GM23338 (cell line): ENCODE data around the gene TOR1B. TPM values are rescaled to one million over a fixed set of nuclear protein-coding genes. Genes with fewer than 3 reads are reported as not detected.

ENCODE experiments used
- ATAC-seq: fragments of 200-7000 bp; cut with Tn5 transposase; 3 replicates; pipeline ENCODE4 v1.9.1; 2020
- DNase-seq: peaks from one replicate; pipeline ENCODE4 v3.0.0-alpha.2; 2015; ENCODE audit warnings: low spot score
- H2AFZ ChIP-seq: fragments of 200-600 bp; sonication (generic); 2 replicates; pipeline ENCODE4 v1.8.0; 2016; ENCODE audit warnings: antibody characterized with exemption, mild to moderate bottlenecking, moderate library complexity
- H3F3A ChIP-seq: fragments of 200-600 bp; sonication (generic); replicated peaks from 2 replicates; pipeline ENCODE4 v1.8.0; 2017; ENCODE audit warnings: antibody characterized with exemption, mixed run types, low read depth
- H3K27ac ChIP-seq: fragments of 200-600 bp; sonication (generic); 2 replicates; pipeline ENCODE4 v1.6.1; 2016; ENCODE audit warnings: low read depth
- H3K27me3 ChIP-seq: fragments of 200-600 bp; sonication (generic); 2 replicates; pipeline ENCODE4 v1.8.0; 2016; ENCODE audit warnings: mild to moderate bottlenecking, mixed run types, moderate library complexity; ENCODE audit not compliant: insufficient read depth
- H3K36me3 ChIP-seq: fragments of 200-600 bp; sonication (generic); 2 replicates; pipeline ENCODE4 v1.8.0; 2016; ENCODE audit warnings: mild to moderate bottlenecking; ENCODE audit not compliant: insufficient read depth
- H3K4me1 ChIP-seq: fragments of 200-600 bp; sonication (generic); 2 replicates; pipeline ENCODE4 v1.8.0; 2016; ENCODE audit warnings: mild to moderate bottlenecking, moderate library complexity; ENCODE audit not compliant: insufficient read depth
- H3K4me2 ChIP-seq: fragments of 200-600 bp; sonication (generic); 2 replicates; pipeline ENCODE4 v1.7.1; 2017; ENCODE audit warnings: mixed run types
- H3K4me3 ChIP-seq: fragments of 200-600 bp; sonication (generic); 2 replicates; pipeline ENCODE4 v1.6.1; 2016; ENCODE audit warnings: mixed run types
- H3K79me2 ChIP-seq: fragments of 200-600 bp; sonication (generic); replicated peaks from 2 replicates; pipeline ENCODE4 v1.8.0; 2017; ENCODE audit warnings: mild to moderate bottlenecking; ENCODE audit not compliant: insufficient read depth
- H3K9me2 ChIP-seq: fragments of 200-600 bp; sonication (generic); 2 replicates; pipeline ENCODE4 v1.8.0; 2017; ENCODE audit not compliant: insufficient read depth
- H4K20me1 ChIP-seq: fragments of 200-600 bp; sonication (generic); replicated peaks from 2 replicates; pipeline ENCODE4 v1.8.0; 2017; ENCODE audit warnings: mild to moderate bottlenecking; ENCODE audit not compliant: insufficient read depth
- H3K27ac Mint-ChIP-seq: 2 replicates; pipeline ENCODE4 v1.8.0; 2020; ENCODE audit warnings: inconsistent platforms, mild to moderate bottlenecking, moderate library complexity, mixed read lengths
- H3K27me3 Mint-ChIP-seq: 3 replicates; pipeline ENCODE4 v1.8.0; 2022; ENCODE audit warnings: low read depth, mild to moderate bottlenecking, moderate library complexity, mixed read lengths, inconsistent platforms; ENCODE audit not compliant: insufficient read depth, poor library complexity
- H3K36me3 Mint-ChIP-seq: 3 replicates; pipeline ENCODE4 v1.8.0; 2021; ENCODE audit warnings: low read depth, mild to moderate bottlenecking, inconsistent platforms, moderate library complexity, mixed read lengths
- H3K4me1 Mint-ChIP-seq: 3 replicates; pipeline ENCODE4 v1.8.0; 2020; ENCODE audit warnings: mild to moderate bottlenecking, inconsistent platforms, mixed read lengths
- H3K4me3 Mint-ChIP-seq: 3 replicates; pipeline ENCODE4 v1.8.0; 2021; ENCODE audit warnings: moderate library complexity, mild to moderate bottlenecking, inconsistent platforms, mixed read lengths
- H3K9me3 Mint-ChIP-seq: 3 replicates; pipeline ENCODE4 v1.8.0; 2020; ENCODE audit warnings: moderate library complexity, mild to moderate bottlenecking, inconsistent platforms, mixed read lengths
- CREB1 ChIP-seq: fragments of 250-450 bp; sonication (Bioruptor Pico); IDR thresholded peaks from 2 replicates; pipeline ENCODE4 v1.5.0; 2020; ENCODE audit warnings: low read depth, mild to moderate bottlenecking, moderate library complexity
- EZH2 ChIP-seq: fragments of 200-600 bp; sonication (generic); IDR thresholded peaks from one replicate; pipeline ENCODE4 v1.8.0; 2017; ENCODE audit warnings: antibody characterized with exemption, mild to moderate bottlenecking, low read depth; ENCODE audit not compliant: unreplicated experiment
- EZH2phosphoT487 ChIP-seq: fragments of 200-600 bp; sonication (generic); IDR thresholded peaks from one replicate; pipeline ENCODE4 v1.8.1; 2018; ENCODE audit warnings: antibody characterized with exemption; ENCODE audit not compliant: unreplicated experiment
- JUNB ChIP-seq: IDR thresholded peaks from one replicate; pipeline ENCODE4 v1.6.1; 2016; ENCODE audit warnings: antibody characterized with exemption; ENCODE audit not compliant: unreplicated experiment
- NANOG ChIP-seq: IDR thresholded peaks from 2 replicates; pipeline ENCODE4 v1.6.1; 2016; ENCODE audit warnings: antibody characterized with exemption, borderline replicate concordance
- POLR2AphosphoS5 ChIP-seq: IDR thresholded peaks from 2 replicates; pipeline ENCODE4 v1.6.1; 2016; ENCODE audit warnings: antibody characterized with exemption, low read depth
- STAT1 ChIP-seq: IDR thresholded peaks from one replicate; pipeline ENCODE4 v1.6.1; 2016; ENCODE audit warnings: antibody characterized with exemption; ENCODE audit not compliant: unreplicated experiment
- ZNF114 ChIP-seq: fragments of 250-450 bp; sonication (Bioruptor Pico); IDR thresholded peaks from 2 replicates; pipeline ENCODE4 v1.5.0; 2020; ENCODE audit warnings: mild to moderate bottlenecking, moderate library complexity
- ZNF331 ChIP-seq: fragments of 250-450 bp; sonication (Bioruptor Pico); IDR thresholded peaks from 2 replicates; pipeline ENCODE4 v1.5.0; 2020; ENCODE audit warnings: low read depth, mild to moderate bottlenecking, moderate library complexity
- polyA plus RNA-seq: library from polyadenylated mRNA; unstranded; fragments of >200 nt; fragmentation: Nextera tagmentation; extraction: Ambion mirVana; gene quantifications from 2 replicates; pipeline ENCODE4 v1.2.1, GENCODE V29; 2016
- total RNA-seq: library from RNA; depleted of rRNA; stranded (reverse); fragments of >200 nt; shearing (Covaris generic); gene quantifications from 2 replicates; pipeline ENCODE4 v1.2.3, GENCODE V29; 2014
- TF ChIP-seq, protein P1 (sequence below): IDR thresholded peaks from one replicate; pipeline ENCODE4 v1.6.1; 2018; ENCODE audit warnings: antibody characterized with exemption; ENCODE audit not compliant: unreplicated experiment
- TF ChIP-seq, protein P2 (sequence below): fragments of 250-450 bp; sonication (Bioruptor Pico); IDR thresholded peaks from 2 replicates; pipeline ENCODE4 v1.5.0; 2020; ENCODE audit warnings: mild to moderate bottlenecking, moderate library complexity
- TF ChIP-seq, protein P3 (sequence below), 2 experiments: fragments of 200-600 bp in 1 of 2; sonication (generic) in 1 of 2; conservative IDR thresholded peaks; 2 replicates each; pipeline versions ENCODE4 v1.5.1 to v1.6.1; 2016 to 2017; ENCODE audit warnings: antibody characterized with exemption in 2 of 2, low read depth in 2 of 2, mild to moderate bottlenecking in 2 of 2, moderate library complexity in 1 of 2
- TF ChIP-seq, protein P4 (sequence below): IDR thresholded peaks from 2 replicates; pipeline ENCODE4 v1.6.1; 2016; ENCODE audit warnings: antibody characterized with exemption

TOR1B gene
- total and polyA plus RNA-seq, 2 experiments from 2014 or later = 10.6 to 42.4 TPM

DNA sequence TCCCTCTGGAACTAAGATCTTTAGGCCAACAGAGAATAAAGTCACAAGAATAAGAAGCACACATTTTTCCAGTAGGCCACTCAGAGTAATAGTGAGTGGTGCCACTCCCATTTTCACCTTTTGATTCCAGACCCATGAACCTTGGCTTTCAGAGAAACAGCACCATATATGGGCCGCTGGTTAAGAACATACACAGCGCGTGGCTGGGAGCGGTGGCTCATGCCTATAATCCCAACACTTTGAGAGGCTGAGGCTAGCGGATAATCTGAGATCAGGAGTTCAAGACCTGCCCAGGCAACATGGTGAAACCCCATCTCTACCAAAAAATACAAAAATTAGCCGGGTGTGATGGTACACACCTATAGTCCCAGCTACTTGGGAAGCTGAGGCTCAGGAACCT is 34.5 kb upstream of the TOR1B start:
- ATAC-seq (no peak), DNase-seq (no peak)
- peaks cover 4% of the 10 kb centered on the region for H3K27me3 Mint-ChIP-seq
- H3K27ac Mint-ChIP-seq = no peak overlapping the region
- H3K79me2 ChIP-seq = no peaks in the 10 kb centered on the region
- no peak overlapping the region for H3K27ac ChIP-seq
- H3K27me3 ChIP-seq = no peaks in the 10 kb centered on the region
- H3K4me3 ChIP-seq = no peak overlapping the region
- no peaks in the 10 kb centered on the region for H3K36me3 ChIP-seq
- no peaks in the 10 kb centered on the region for H4K20me1 ChIP-seq
- H3K4me2 ChIP-seq = no peak overlapping the region
- H2AFZ ChIP-seq = no peak overlapping the region
- H3K4me1 ChIP-seq = no peaks in the 10 kb centered on the region
- no peaks in the 10 kb centered on the region for H3K9me2 ChIP-seq
- no peaks in the 10 kb centered on the region for H3F3A ChIP-seq
- TF ChIP-seq, protein P1, sequence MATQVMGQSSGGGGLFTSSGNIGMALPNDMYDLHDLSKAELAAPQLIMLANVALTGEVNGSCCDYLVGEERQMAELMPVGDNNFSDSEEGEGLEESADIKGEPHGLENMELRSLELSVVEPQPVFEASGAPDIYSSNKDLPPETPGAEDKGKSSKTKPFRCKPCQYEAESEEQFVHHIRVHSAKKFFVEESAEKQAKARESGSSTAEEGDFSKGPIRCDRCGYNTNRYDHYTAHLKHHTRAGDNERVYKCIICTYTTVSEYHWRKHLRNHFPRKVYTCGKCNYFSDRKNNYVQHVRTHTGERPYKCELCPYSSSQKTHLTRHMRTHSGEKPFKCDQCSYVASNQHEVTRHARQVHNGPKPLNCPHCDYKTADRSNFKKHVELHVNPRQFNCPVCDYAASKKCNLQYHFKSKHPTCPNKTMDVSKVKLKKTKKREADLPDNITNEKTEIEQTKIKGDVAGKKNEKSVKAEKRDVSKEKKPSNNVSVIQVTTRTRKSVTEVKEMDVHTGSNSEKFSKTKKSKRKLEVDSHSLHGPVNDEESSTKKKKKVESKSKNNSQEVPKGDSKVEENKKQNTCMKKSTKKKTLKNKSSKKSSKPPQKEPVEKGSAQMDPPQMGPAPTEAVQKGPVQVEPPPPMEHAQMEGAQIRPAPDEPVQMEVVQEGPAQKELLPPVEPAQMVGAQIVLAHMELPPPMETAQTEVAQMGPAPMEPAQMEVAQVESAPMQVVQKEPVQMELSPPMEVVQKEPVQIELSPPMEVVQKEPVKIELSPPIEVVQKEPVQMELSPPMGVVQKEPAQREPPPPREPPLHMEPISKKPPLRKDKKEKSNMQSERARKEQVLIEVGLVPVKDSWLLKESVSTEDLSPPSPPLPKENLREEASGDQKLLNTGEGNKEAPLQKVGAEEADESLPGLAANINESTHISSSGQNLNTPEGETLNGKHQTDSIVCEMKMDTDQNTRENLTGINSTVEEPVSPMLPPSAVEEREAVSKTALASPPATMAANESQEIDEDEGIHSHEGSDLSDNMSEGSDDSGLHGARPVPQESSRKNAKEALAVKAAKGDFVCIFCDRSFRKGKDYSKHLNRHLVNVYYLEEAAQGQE = no peak
- TF ChIP-seq JUNB (no peak), EZH2 (no peak), STAT1 (no peak), ZNF114 (CRISPR knock-in tag) (no peak), CREB1 (CRISPR knock-in tag) (no peak), ZNF331 (CRISPR knock-in tag) (no peak), NANOG (no peak), POLR2AphosphoS5 (no peak), EZH2phosphoT487 (no peak)
- TF ChIP-seq, protein P2, sequence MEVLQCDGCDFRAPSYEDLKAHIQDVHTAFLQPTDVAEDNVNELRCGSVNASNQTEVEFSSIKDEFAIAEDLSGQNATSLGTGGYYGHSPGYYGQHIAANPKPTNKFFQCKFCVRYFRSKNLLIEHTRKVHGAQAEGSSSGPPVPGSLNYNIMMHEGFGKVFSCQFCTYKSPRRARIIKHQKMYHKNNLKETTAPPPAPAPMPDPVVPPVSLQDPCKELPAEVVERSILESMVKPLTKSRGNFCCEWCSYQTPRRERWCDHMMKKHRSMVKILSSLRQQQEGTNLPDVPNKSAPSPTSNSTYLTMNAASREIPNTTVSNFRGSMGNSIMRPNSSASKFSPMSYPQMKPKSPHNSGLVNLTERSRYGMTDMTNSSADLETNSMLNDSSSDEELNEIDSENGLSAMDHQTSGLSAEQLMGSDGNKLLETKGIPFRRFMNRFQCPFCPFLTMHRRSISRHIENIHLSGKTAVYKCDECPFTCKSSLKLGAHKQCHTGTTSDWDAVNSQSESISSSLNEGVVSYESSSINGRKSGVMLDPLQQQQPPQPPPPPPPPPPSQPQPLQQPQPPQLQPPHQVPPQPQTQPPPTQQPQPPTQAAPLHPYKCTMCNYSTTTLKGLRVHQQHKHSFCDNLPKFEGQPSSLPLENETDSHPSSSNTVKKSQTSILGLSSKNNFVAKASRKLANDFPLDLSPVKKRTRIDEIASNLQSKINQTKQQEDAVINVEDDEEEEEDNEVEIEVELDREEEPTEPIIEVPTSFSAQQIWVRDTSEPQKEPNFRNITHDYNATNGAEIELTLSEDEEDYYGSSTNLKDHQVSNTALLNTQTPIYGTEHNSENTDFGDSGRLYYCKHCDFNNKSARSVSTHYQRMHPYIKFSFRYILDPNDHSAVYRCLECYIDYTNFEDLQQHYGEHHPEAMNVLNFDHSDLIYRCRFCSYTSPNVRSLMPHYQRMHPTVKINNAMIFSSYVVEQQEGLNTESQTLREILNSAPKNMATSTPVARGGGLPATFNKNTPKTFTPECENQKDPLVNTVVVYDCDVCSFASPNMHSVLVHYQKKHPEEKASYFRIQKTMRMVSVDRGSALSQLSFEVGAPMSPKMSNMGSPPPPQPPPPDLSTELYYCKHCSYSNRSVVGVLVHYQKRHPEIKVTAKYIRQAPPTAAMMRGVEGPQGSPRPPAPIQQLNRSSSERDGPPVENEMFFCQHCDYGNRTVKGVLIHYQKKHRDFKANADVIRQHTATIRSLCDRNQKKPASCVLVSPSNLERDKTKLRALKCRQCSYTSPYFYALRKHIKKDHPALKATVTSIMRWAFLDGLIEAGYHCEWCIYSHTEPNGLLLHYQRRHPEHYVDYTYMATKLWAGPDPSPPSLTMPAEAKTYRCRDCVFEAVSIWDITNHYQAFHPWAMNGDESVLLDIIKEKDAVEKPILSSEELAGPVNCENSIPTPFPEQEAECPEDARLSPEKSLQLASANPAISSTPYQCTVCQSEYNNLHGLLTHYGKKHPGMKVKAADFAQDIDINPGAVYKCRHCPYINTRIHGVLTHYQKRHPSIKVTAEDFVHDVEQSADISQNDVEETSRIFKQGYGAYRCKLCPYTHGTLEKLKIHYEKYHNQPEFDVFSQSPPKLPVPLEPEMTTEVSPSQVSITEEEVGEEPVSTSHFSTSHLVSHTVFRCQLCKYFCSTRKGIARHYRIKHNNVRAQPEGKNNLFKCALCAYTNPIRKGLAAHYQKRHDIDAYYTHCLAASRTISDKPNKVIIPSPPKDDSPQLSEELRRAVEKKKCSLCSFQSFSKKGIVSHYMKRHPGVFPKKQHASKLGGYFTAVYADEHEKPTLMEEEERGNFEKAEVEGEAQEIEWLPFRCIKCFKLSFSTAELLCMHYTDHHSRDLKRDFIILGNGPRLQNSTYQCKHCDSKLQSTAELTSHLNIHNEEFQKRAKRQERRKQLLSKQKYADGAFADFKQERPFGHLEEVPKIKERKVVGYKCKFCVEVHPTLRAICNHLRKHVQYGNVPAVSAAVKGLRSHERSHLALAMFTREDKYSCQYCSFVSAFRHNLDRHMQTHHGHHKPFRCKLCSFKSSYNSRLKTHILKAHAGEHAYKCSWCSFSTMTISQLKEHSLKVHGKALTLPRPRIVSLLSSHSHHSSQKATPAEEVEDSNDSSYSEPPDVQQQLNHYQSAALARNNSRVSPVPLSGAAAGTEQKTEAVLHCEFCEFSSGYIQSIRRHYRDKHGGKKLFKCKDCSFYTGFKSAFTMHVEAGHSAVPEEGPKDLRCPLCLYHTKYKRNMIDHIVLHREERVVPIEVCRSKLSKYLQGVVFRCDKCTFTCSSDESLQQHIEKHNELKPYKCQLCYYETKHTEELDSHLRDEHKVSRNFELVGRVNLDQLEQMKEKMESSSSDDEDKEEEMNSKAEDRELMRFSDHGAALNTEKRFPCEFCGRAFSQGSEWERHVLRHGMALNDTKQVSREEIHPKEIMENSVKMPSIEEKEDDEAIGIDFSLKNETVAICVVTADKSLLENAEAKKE (CRISPR knock-in tag) = no peak
- TF ChIP-seq, protein P3, sequence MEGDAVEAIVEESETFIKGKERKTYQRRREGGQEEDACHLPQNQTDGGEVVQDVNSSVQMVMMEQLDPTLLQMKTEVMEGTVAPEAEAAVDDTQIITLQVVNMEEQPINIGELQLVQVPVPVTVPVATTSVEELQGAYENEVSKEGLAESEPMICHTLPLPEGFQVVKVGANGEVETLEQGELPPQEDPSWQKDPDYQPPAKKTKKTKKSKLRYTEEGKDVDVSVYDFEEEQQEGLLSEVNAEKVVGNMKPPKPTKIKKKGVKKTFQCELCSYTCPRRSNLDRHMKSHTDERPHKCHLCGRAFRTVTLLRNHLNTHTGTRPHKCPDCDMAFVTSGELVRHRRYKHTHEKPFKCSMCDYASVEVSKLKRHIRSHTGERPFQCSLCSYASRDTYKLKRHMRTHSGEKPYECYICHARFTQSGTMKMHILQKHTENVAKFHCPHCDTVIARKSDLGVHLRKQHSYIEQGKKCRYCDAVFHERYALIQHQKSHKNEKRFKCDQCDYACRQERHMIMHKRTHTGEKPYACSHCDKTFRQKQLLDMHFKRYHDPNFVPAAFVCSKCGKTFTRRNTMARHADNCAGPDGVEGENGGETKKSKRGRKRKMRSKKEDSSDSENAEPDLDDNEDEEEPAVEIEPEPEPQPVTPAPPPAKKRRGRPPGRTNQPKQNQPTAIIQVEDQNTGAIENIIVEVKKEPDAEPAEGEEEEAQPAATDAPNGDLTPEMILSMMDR (conservative IDR thresholded peaks at IDR 0.05; ENCODE audit: low read depth in 2 of 2) = no peak
- TF ChIP-seq, protein P4, sequence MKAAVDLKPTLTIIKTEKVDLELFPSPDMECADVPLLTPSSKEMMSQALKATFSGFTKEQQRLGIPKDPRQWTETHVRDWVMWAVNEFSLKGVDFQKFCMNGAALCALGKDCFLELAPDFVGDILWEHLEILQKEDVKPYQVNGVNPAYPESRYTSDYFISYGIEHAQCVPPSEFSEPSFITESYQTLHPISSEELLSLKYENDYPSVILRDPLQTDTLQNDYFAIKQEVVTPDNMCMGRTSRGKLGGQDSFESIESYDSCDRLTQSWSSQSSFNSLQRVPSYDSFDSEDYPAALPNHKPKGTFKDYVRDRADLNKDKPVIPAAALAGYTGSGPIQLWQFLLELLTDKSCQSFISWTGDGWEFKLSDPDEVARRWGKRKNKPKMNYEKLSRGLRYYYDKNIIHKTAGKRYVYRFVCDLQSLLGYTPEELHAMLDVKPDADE = no peak
- H3K36me3 Mint-ChIP-seq = no peaks in the 10 kb centered on the region
- no peaks in the 10 kb centered on the region for H3K9me3 Mint-ChIP-seq
- H3K4me1 Mint-ChIP-seq = no peaks in the 10 kb centered on the region
- H3K4me3 Mint-ChIP-seq = no peak overlapping the region
